GM12878 (cell line): ENCODE results near the gene SPATC1L. TPM values are rescaled to one million over a fixed set of nuclear protein-coding genes. Genes with fewer than 3 reads are reported as not detected.
A peak's percentile ranks its signal among the peaks of the same experiment; 100 is the strongest.

ENCODE experiments used
- ATAC-seq: fragments of 200-7000 bp; cut with Tn5 transposase; 3 replicates; pipeline ENCODE4 v1.9.1; 2020; ENCODE audit warnings: mild to moderate bottlenecking, moderate library complexity
- BruUV-seq: library from RNA; stranded (reverse); fragments of 400-500 nt; replicated peaks from 2 replicates; lab custom pipeline; 2021; lab: Mats Ljungman, UMichigan
- CTCF ChIA-PET: fragments of 300-600 bp; sonication (Branson Sonifier 250); formaldehyde crosslinking; extraction: SDS; loops from one replicate; lab custom pipeline; 2021; ENCODE audit warnings: inconsistent platforms; lab: Yijun Ruan, JAX
- POLR2A ChIA-PET: fragments of 350-600 bp; formaldehyde crosslinking; extraction: SDS; loops from one replicate; lab custom pipeline; 2021; ENCODE audit warnings: inconsistent platforms; lab: Charles Lee
- RAD21 ChIA-PET: fragments of 300-600 bp; sonication (Branson Sonifier 250); formaldehyde crosslinking; loops from one replicate; lab custom pipeline; 2023; ENCODE audit warnings: antibody characterized with exemption; ENCODE audit not compliant: unreplicated experiment; lab: Charles Lee
- SMC1A ChIA-PET: fragments of 300-600 bp; sonication (Branson Sonifier 250); formaldehyde crosslinking; loops from one replicate; lab custom pipeline; 2023; ENCODE audit not compliant: unreplicated experiment, uncharacterized antibody; lab: Charles Lee
- DNase-seq: peaks from one replicate; pipeline ENCODE4 v3.0.0-alpha.2; 2011; ENCODE audit warnings: low read depth, low spot score
- FAIRE-seq: peaks from 3 replicates; lab custom pipeline; 2011; peaks lifted over from hg19 to GRCh38; lab: Jason Lieb, UNC
- H2AFZ ChIP-seq: 2 replicates; pipeline ENCODE4 v1.6.0; 2011; ENCODE audit warnings: low read depth, low read length, control low read depth; ENCODE audit not compliant: control insufficient read depth
- H3K27ac ChIP-seq: 2 replicates; pipeline ENCODE4 v1.5.1; 2011; ENCODE audit warnings: control low read depth; ENCODE audit not compliant: control insufficient read depth, insufficient read depth
- H3K27me3 ChIP-seq, 2 experiments: replicated peaks in 1 of 2; 2 replicates each; pipeline versions ENCODE4 v1.6.0 to v1.6.1; 2011; ENCODE audit warnings: low read length in 1 of 2; ENCODE audit not compliant: control insufficient read depth in 2 of 2, insufficient read depth in 2 of 2
- H3K36me3 ChIP-seq, 2 experiments: 2 replicates each; pipeline ENCODE4 v1.5.1; 2011; ENCODE audit warnings: low read length in 1 of 2; ENCODE audit not compliant: control insufficient read depth in 2 of 2, insufficient read depth in 2 of 2
- H3K4me1 ChIP-seq: 2 replicates; pipeline ENCODE4 v1.6.1; 2011; ENCODE audit warnings: mild to moderate bottlenecking, low read length, moderate library complexity, mixed read lengths; ENCODE audit not compliant: control insufficient read depth, insufficient read depth
- H3K4me2 ChIP-seq: 2 replicates; pipeline ENCODE4 v1.6.0; 2011; ENCODE audit warnings: control low read depth; ENCODE audit not compliant: control insufficient read depth, insufficient read depth
- H3K4me3 ChIP-seq: fragments of 200-600 bp; sonication (generic); 2 replicates; pipeline ENCODE4 v1.5.1; 2016
- H3K79me2 ChIP-seq: 2 replicates; pipeline ENCODE4 v1.6.0; 2011; ENCODE audit warnings: low read length; ENCODE audit not compliant: control insufficient read depth, insufficient read depth
- H3K9ac ChIP-seq: 2 replicates; pipeline ENCODE4 v1.8.0; 2011; ENCODE audit warnings: low read length, control low read depth, mixed read lengths; ENCODE audit not compliant: control insufficient read depth, insufficient read depth
- H3K9me3 ChIP-seq: replicated peaks from 3 replicates; pipeline ENCODE4 v1.5.1; 2011; ENCODE audit warnings: mild to moderate bottlenecking, low read length; ENCODE audit not compliant: control insufficient read depth, insufficient read depth
- H4K20me1 ChIP-seq: 2 replicates; pipeline ENCODE4 v1.6.0; 2011; ENCODE audit not compliant: control insufficient read depth, insufficient read depth
- ATF2 ChIP-seq: IDR thresholded peaks from 2 replicates; pipeline ENCODE4 v1.6.1; 2012; ENCODE audit warnings: low read length, inconsistent platforms
- BRCA1 ChIP-seq: IDR thresholded peaks from 2 replicates; pipeline ENCODE4 v1.6.1; 2011; ENCODE audit warnings: low read depth, low read length, improper control_type of control experiment
- CUX1 ChIP-seq: IDR thresholded peaks from 2 replicates; pipeline ENCODE4 v1.6.1; 2012; ENCODE audit warnings: improper control_type of control experiment, low read depth, low read length; ENCODE audit not compliant: insufficient replicate concordance
- ETV6 ChIP-seq, 2 experiments: fragments of 450-650 bp in 1 of 2; IDR thresholded peaks in 1 of 2; conservative IDR thresholded peaks in 1 of 2; 2 replicates each; pipeline ENCODE4 v1.6.1; 2014; ENCODE audit warnings: antibody characterized with exemption in 1 of 2, borderline replicate concordance in 1 of 2, low read depth in 1 of 2, mild to moderate bottlenecking in 1 of 2, moderate library complexity in 1 of 2
- KDM1A ChIP-seq: fragments of 200-600 bp; sonication (generic); IDR thresholded peaks from 2 replicates; pipeline ENCODE4 v1.6.1; 2016; ENCODE audit warnings: borderline replicate concordance
- NFXL1 ChIP-seq: fragments of 450-650 bp; IDR thresholded peaks from 2 replicates; pipeline ENCODE4 v1.6.1; 2017; ENCODE audit warnings: antibody characterized with exemption, mild to moderate bottlenecking, borderline replicate concordance
- RUNX3 ChIP-seq: IDR thresholded peaks from 2 replicates; pipeline ENCODE4 v1.6.1; 2012; ENCODE audit warnings: low read length, inconsistent platforms
- SP1 ChIP-seq: IDR thresholded peaks from one replicate; pipeline ENCODE4 v1.6.1; 2011; ENCODE audit warnings: low read depth, low read length
- TARDBP ChIP-seq: IDR thresholded peaks from 2 replicates; pipeline ENCODE4 v1.6.1; 2016; ENCODE audit warnings: borderline replicate concordance
- TCF7 ChIP-seq: IDR thresholded peaks from 2 replicates; pipeline ENCODE4 v1.6.1; 2014; ENCODE audit warnings: antibody characterized with exemption, borderline replicate concordance
- WGBS: methylation state at CpG from one replicate; pipeline ENCODE4 v1.1.6; 2016; ENCODE audit warnings: low lambda C conversion rate; ENCODE audit not compliant: insufficient replicate concordance, insufficient coverage; ENCODE audit errors: missing lambda C conversion rate; 5-methylcytosine and 5-hydroxymethylcytosine counted together
- in situ Hi-C: fragments of 300-500 bp; cut with MboI; formaldehyde crosslinking; loops from 9 replicates; pipeline ENCODE4 v1.14.3; 2018; ENCODE audit warnings: mixed read lengths
- intact Hi-C: fragments of 100-400 bp; cut with micrococcal nuclease; formaldehyde crosslinking; loops from one replicate; pipeline ENCODE4 v1.14.2; 2022; ENCODE audit not compliant: unreplicated experiment
- polyA plus RNA-seq, 11 experiments: library from polyadenylated mRNA; depleted of rRNA in 4 of 11; unstranded in 6 of 11; stranded (reverse) in 5 of 11; fragments of >200 nt; fragmentation: Nextera tagmentation in 4 of 11; fragmentation: Illumina TruSeq in 1 of 11; extraction: Ambion mirVana in 4 of 11; extraction: Trizol in 1 of 11; gene quantifications; 1 replicate in 1 of 11; 2 replicates in 10 of 11; pipeline versions ENCODE4 v1.2.1 to v1.2.3, GENCODE V29; 2011 to 2016; ENCODE audit warnings: inconsistent platforms in 2 of 11, missing spikeins in 2 of 11, low read depth in 1 of 11
- total RNA-seq, 4 experiments: library from RNA; depleted of rRNA in 3 of 4; stranded (reverse); fragments of >200 nt in 3 of 4; fragmentation: Illumina TruSeq in 1 of 4; extraction: Trizol in 1 of 4; gene quantifications; 2 replicates each; pipeline versions ENCODE4 v1.2.1 to v1.2.3, GENCODE V29; 2013 to 2021
- TF ChIP-seq, protein P1 (sequence below): fragments of 450-650 bp; IDR thresholded peaks from 2 replicates; pipeline ENCODE4 v1.6.1; 2016; ENCODE audit warnings: mild to moderate bottlenecking

Gene SPATC1L
- total and polyA plus RNA-seq, 10 of the 15 experiments (the other 5 are each of a cell fraction or from before 2014, with no cell fraction given), result 1.4 to 16.0 (median 7.0) TPM; not detected in 2

- TF ChIP-seq CUX1 (no peak), RUNX3 (no peak)
- TF ChIP-seq, protein P1, sequence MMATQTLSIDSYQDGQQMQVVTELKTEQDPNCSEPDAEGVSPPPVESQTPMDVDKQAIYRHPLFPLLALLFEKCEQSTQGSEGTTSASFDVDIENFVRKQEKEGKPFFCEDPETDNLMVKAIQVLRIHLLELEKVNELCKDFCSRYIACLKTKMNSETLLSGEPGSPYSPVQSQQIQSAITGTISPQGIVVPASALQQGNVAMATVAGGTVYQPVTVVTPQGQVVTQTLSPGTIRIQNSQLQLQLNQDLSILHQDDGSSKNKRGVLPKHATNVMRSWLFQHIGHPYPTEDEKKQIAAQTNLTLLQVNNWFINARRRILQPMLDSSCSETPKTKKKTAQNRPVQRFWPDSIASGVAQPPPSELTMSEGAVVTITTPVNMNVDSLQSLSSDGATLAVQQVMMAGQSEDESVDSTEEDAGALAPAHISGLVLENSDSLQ, result 0 out of 2 replicates have a peak, but pooled peaks have one; percentile 10
Measured at GRCh38 chr21:46226920-46227599, 42.8 kb upstream of the SPATC1L start (continued).

- Histone ChIP-seq H3K4me3 (peak overlapping the region; percentile 81), H3K4me2 (peak overlapping the region; percentile 81), H3K27me3 (no peaks in the 10 kb centered on the region), H4K20me1 (no peaks in the 10 kb centered on the region), H3K9ac (peak overlapping the region; percentile 5), H3K79me2 (peaks cover 52% of the 10 kb centered on the region), H3K9me3 (no peaks in the 10 kb centered on the region), H3K27ac (peak overlapping the region; percentile 64), H2AFZ (no peak overlapping the region), H3K36me3 (peaks cover 3 to 8% of the 10 kb centered on the region in 2 experiments; a peak in 2 of 4 replicates), H3K4me1 (peaks cover 5% of the 10 kb centered on the region; the same call in 1 of the 2 replicates)
- ChIA-PET POLR2A (interaction anchor here (2.1 kb wide), 1 partner anchor 28 kb away, joined by 8 read pairs; no protein-coding TSS in a partner anchor), SMC1A (interaction anchor here (1.3 kb wide), 1 partner anchor 99 kb away, joined by 5 read pairs; a partner anchor contains a TSS), CTCF (interaction anchor here (1.5 to 9.7 kb wide), 3 partner anchors 26 to 143 kb away, joined by 4 to 59 read pairs (median 8); a partner anchor contains a TSS), RAD21 (interaction anchor here (4.0 kb wide), 1 partner anchor 28 kb away, joined by 19 read pairs; no protein-coding TSS in a partner anchor)
- DNase-seq (no peak), ATAC-seq (no peak), FAIRE-seq (no peak)
- no TSS peak for BruUV-seq
- intact Hi-C loops (loop anchor here (5.0 kb wide), 2 partner anchors 61 to 84 kb away; partner anchors contain the start of genes MCM3AP and YBEY), in situ Hi-C loops (no loop called here)
- WGBS, result 38% methylated on average over 1 of the region's 1 CpG
- no peak for TF ChIP-seq KDM1A
- TF ChIP-seq ETV6 (conservative IDR thresholded peaks at IDR 0.05 in 1 of 2, IDR thresholded peaks at IDR 0.05 in 1 of 2; ENCODE audit: borderline replicate concordance in 1 of 2, low read depth in 1 of 2), result no peak
- TF ChIP-seq ATF2, result no peak
- TF ChIP-seq BRCA1, result no peak
- TF ChIP-seq SP1, result no peak
- TF ChIP-seq TARDBP, result no peak
- TF ChIP-seq NFXL1, result no peak
- TF ChIP-seq TCF7, result no peak
Measured at GRCh38 chr21:46226146-46226545, 41.9 kb upstream of the SPATC1L start.
